Gastroesophageal sphincter (tissue), 3 donors: ENCODE data around the gene FKBP9.

Source experiments
- POLR2AphosphoS5 ChIP-seq: sonication (generic); formaldehyde crosslinking; IDR thresholded peaks from one replicate; pipeline ENCODE4 v1.6.1; 2017; ENCODE audit warnings: antibody characterized with exemption
- TF ChIP-seq, protein P1 (sequence below), 4 experiments: fragments of 200-600 bp in 2 of 4; fragments of 450-650 bp in 2 of 4; sonication (generic) in 1 of 4; IDR thresholded peaks; one replicate each; pipeline ENCODE4 v1.5.1; 2017 to 2019; ENCODE audit warnings: antibody characterized with exemption in 4 of 4, mild to moderate bottlenecking in 2 of 4, moderate library complexity in 2 of 4

DNA sequence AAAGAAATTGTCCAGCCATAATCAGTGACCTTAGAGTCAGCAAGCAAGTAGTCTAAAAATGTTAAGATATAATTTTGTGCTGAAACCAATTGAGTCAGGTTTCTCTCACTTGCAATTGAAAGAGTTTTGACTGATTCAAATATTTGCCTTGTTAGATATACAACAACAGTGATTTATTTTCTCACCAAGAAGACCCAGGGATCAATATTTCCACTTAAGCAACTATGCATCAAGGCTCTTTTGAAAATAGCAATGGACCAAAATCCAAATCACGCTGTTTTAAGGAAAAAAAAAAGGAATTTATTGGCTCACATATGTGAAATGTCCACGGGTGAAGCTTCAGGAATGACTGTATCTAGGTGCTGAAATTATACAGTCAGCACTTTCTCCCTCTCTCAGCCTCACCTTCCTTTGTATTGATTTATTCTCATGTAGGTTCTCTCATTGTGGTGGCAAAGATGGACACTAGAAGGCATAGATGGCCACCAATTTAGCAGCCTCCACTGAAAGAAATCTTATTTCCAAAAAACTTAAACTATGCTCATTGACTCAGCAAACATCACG lies 9.7 kb upstream of the FKBP9 start:
- no peak for TF ChIP-seq POLR2AphosphoS5
- TF ChIP-seq, protein P1, sequence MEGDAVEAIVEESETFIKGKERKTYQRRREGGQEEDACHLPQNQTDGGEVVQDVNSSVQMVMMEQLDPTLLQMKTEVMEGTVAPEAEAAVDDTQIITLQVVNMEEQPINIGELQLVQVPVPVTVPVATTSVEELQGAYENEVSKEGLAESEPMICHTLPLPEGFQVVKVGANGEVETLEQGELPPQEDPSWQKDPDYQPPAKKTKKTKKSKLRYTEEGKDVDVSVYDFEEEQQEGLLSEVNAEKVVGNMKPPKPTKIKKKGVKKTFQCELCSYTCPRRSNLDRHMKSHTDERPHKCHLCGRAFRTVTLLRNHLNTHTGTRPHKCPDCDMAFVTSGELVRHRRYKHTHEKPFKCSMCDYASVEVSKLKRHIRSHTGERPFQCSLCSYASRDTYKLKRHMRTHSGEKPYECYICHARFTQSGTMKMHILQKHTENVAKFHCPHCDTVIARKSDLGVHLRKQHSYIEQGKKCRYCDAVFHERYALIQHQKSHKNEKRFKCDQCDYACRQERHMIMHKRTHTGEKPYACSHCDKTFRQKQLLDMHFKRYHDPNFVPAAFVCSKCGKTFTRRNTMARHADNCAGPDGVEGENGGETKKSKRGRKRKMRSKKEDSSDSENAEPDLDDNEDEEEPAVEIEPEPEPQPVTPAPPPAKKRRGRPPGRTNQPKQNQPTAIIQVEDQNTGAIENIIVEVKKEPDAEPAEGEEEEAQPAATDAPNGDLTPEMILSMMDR (IDR thresholded peaks at IDR 0.05) = no peak
